ENCODE data around the gene ITPKC.

The ITPKC gene

GRCh38 chr19:40742477-40742876 is 25.6 kb downstream of the ITPKC start:
- TF ChIP-seq, protein P1, sequence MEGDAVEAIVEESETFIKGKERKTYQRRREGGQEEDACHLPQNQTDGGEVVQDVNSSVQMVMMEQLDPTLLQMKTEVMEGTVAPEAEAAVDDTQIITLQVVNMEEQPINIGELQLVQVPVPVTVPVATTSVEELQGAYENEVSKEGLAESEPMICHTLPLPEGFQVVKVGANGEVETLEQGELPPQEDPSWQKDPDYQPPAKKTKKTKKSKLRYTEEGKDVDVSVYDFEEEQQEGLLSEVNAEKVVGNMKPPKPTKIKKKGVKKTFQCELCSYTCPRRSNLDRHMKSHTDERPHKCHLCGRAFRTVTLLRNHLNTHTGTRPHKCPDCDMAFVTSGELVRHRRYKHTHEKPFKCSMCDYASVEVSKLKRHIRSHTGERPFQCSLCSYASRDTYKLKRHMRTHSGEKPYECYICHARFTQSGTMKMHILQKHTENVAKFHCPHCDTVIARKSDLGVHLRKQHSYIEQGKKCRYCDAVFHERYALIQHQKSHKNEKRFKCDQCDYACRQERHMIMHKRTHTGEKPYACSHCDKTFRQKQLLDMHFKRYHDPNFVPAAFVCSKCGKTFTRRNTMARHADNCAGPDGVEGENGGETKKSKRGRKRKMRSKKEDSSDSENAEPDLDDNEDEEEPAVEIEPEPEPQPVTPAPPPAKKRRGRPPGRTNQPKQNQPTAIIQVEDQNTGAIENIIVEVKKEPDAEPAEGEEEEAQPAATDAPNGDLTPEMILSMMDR (conservative IDR thresholded peaks at IDR 0.05; ENCODE audit: low read depth), result no peak
- no peak for DNase-seq (ENCODE audit: low spot score)
- CTCF ChIA-PET, result interaction anchor here (1.1 kb wide), 1 partner anchor 45 kb away, joined by 7 read pairs; no protein-coding TSS in a partner anchor
- peak overlapping the region; percentile 69 for H3K27ac ChIP-seq
- POLR2A ChIA-PET (ENCODE audit: low non-redundant PET), result interaction anchor here (0.9 kb wide), 1 partner anchor 8 kb away, joined by 3 read pairs; the partner anchor contains the start of gene ACTMAP

GRCh38 chr19:40742886-40743285 is 26.0 kb downstream of the ITPKC start:
- no peak for DNase-seq (ENCODE audit: low spot score)
- TF ChIP-seq, protein P1 (conservative IDR thresholded peaks at IDR 0.05; ENCODE audit: low read depth), result no peak
- ChIA-PET CTCF (interaction anchor here (1.1 kb wide), 1 partner anchor 45 kb away, joined by 7 read pairs; no protein-coding TSS in a partner anchor), POLR2A (ENCODE audit: low non-redundant PET) (no interaction called here)
- peak overlapping the region; percentile 69 for H3K27ac ChIP-seq

- TF ChIP-seq, protein P1 (conservative IDR thresholded peaks at IDR 0.05; ENCODE audit: low read depth), result no peak
- ChIA-PET CTCF (interaction anchor here (0.6 kb wide), 2 partner anchors 77 to 412 kb away, joined by 3 read pairs; no protein-coding TSS in a partner anchor), POLR2A (ENCODE audit: low non-redundant PET) (interaction anchor here (0.9 kb wide), 1 partner anchor 12 kb away, joined by 3 read pairs; no protein-coding TSS in a partner anchor)
- H3K27ac ChIP-seq, result peak overlapping the region; percentile 69
- DNase-seq (ENCODE audit: low spot score), result no peak
Measured at GRCh38 chr19:40743926-40744325, 27.0 kb downstream of the ITPKC start.

GRCh38 chr19:40744554-40745401 is 27.9 kb downstream of the ITPKC start:
- ChIA-PET POLR2A (ENCODE audit: low non-redundant PET) (interaction anchor here (0.9 kb wide), 1 partner anchor 12 kb away, joined by 3 read pairs; no protein-coding TSS in a partner anchor), CTCF (interaction anchor here (1.4 kb wide), 1 partner anchor 75 kb away, joined by 3 read pairs; no protein-coding TSS in a partner anchor)
- no peak for DNase-seq (ENCODE audit: low spot score)
- TF ChIP-seq, protein P1 (conservative IDR thresholded peaks at IDR 0.05; ENCODE audit: low read depth), result no peak
- H3K27ac ChIP-seq, result peak overlapping the region; percentile 69

GRCh38 chr19:40745402-40745780 is 28.5 kb downstream of the ITPKC start:
- TF ChIP-seq, protein P1 (conservative IDR thresholded peaks at IDR 0.05; ENCODE audit: low read depth), result no peak
- peak overlapping the region; percentile 69 for H3K27ac ChIP-seq
- POLR2A ChIA-PET (ENCODE audit: low non-redundant PET), result no interaction called here
- CTCF ChIA-PET, result interaction anchor here (1.4 kb wide), 1 partner anchor 74 kb away, joined by 3 read pairs; no protein-coding TSS in a partner anchor
- no peak for DNase-seq (ENCODE audit: low spot score)

DNA sequence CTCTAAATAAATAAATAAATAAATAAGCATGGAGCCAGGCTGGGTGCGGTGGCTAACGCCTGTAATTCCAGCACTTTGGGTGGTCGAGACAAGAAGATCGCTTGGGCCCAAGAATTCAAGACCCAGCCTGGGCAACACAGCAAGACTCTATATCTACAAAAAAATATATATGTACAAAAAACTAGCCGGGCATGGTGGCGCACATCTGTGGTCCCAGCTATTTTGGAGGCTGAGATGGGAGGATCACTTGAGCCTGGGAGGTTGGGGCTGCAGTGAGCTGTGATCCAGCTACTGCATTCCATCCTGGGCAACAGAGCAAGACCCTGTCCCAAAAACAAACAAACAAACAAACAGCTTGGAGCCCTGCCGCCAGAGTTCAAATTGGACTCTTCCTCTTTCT is 30.6 kb downstream of the ITPKC start:
- no peak for DNase-seq (ENCODE audit: low spot score)
- H3K27ac ChIP-seq, result no peak overlapping the region
- CTCF ChIA-PET, result no interaction called here
- POLR2A ChIA-PET (ENCODE audit: low non-redundant PET), result no interaction called here
- TF ChIP-seq, protein P1 (conservative IDR thresholded peaks at IDR 0.05; ENCODE audit: low read depth), result no peak
